SK-N-SH (cell line): ENCODE measurements around the gene PTK6. TPM values are rescaled to one million over a fixed set of nuclear protein-coding genes. Genes with fewer than 3 reads are reported as not detected.
"Not testable (repeated sequence)": the region's sequence is repeated elsewhere in the genome, so short reads cannot be mapped to it uniquely, and the experiment has no call there.

Experiments
- CTCF ChIA-PET: fragments of 300-600, 350-600 bp; formaldehyde crosslinking; extraction: SDS; loops from one replicate; lab custom pipeline; 2021; lab: Yijun Ruan, JAX
- POLR2A ChIA-PET: fragments of 350-600 bp; sonication (Branson Sonifier 250); formaldehyde crosslinking; extraction: SDS; loops from one replicate; lab custom pipeline; 2020; ENCODE audit warnings: antibody characterized with exemption, inconsistent platforms; lab: Yijun Ruan, JAX
- DNase-seq: peaks from one replicate; pipeline ENCODE4 v3.0.0; 2012
- H2AFZ ChIP-seq: fragments of 200-600 bp; sonication (generic); 2 replicates; pipeline ENCODE4 v1.8.1; 2016; ENCODE audit warnings: antibody characterized with exemption, mild to moderate bottlenecking, low read depth
- H3F3A ChIP-seq: fragments of 200-600 bp; sonication (generic); replicated peaks from 2 replicates; pipeline ENCODE3; 2016; ENCODE audit warnings: antibody characterized with exemption, mild to moderate bottlenecking; ENCODE audit not compliant: insufficient read depth
- H3K27ac ChIP-seq, 2 experiments: fragments of 200-500 bp in 1 of 2; fragments of 200-600 bp in 1 of 2; sonication (Bioruptor generic) in 1 of 2; sonication (generic), shearing (Covaris generic) in 1 of 2; 2 replicates each; pipeline versions ENCODE4 v1.5.1 to v1.6.1; 2014 to 2016; ENCODE audit warnings: low read depth in 2 of 2, inconsistent platforms in 1 of 2, low read length in 1 of 2, mild to moderate bottlenecking in 1 of 2, mixed read lengths in 1 of 2
- H3K27me3 ChIP-seq: fragments of 200-600 bp; sonication (generic), shearing (Covaris generic); 2 replicates; pipeline ENCODE4 v1.6.1; 2016; ENCODE audit warnings: mixed run types; ENCODE audit not compliant: insufficient read depth
- H3K36me3 ChIP-seq, 2 experiments: fragments of 200-500 bp in 1 of 2; fragments of 200-600 bp in 1 of 2; sonication (Bioruptor generic) in 1 of 2; sonication (generic) in 1 of 2; replicated peaks in 1 of 2; 2 replicates each; pipeline versions ENCODE3 to v1.5.1; 2014 to 2016; ENCODE audit warnings: low read length in 1 of 2, mild to moderate bottlenecking in 1 of 2; ENCODE audit not compliant: insufficient read depth in 2 of 2, control insufficient read depth in 1 of 2
- H3K4me1 ChIP-seq, 2 experiments: fragments of 200-500 bp in 1 of 2; fragments of 200-600 bp in 1 of 2; sonication (Bioruptor generic) in 1 of 2; sonication (generic), shearing (Covaris generic) in 1 of 2; 2 replicates each; pipeline versions ENCODE4 v1.5.1 to v1.6.1; 2014 to 2016; ENCODE audit warnings: low read depth in 1 of 2, low read length in 1 of 2, mixed run types in 1 of 2; ENCODE audit not compliant: insufficient read depth in 2 of 2, control insufficient read depth in 1 of 2
- H3K4me2 ChIP-seq: fragments of 200-600 bp; sonication (generic), shearing (Covaris generic); 2 replicates; pipeline ENCODE4 v1.6.1; 2017; ENCODE audit warnings: mixed run types
- H3K4me3 ChIP-seq, 2 experiments: fragments of 200-500 bp in 1 of 2; fragments of 200-600 bp in 1 of 2; sonication (Bioruptor generic) in 1 of 2; sonication (generic), shearing (Covaris generic) in 1 of 2; 2 replicates each; pipeline versions ENCODE4 v1.5.1 to v1.8.1; 2014 to 2016; ENCODE audit warnings: low read depth in 2 of 2, inconsistent platforms in 1 of 2, low read length in 1 of 2, mild to moderate bottlenecking in 1 of 2, mixed read lengths in 1 of 2, moderate library complexity in 1 of 2
- H3K79me2 ChIP-seq: fragments of 200-600 bp; sonication (generic); 2 replicates; pipeline ENCODE4 v1.8.1; 2017; ENCODE audit warnings: mild to moderate bottlenecking; ENCODE audit not compliant: insufficient read depth
- H3K9ac ChIP-seq: fragments of 200-600 bp; sonication (generic); 2 replicates; pipeline ENCODE4 v1.6.1; 2017; ENCODE audit warnings: mixed run types
- H3K9me2 ChIP-seq: fragments of 200-600 bp; sonication (generic); 2 replicates; pipeline ENCODE4 v1.6.1; 2017; ENCODE audit warnings: mixed run types
- H3K9me3 ChIP-seq: fragments of 200-600 bp; sonication (generic); 2 replicates; pipeline ENCODE4 v1.6.1; 2017; ENCODE audit warnings: mixed run types, mild to moderate bottlenecking, moderate library complexity
- H4K20me1 ChIP-seq: fragments of 200-600 bp; sonication (generic); 2 replicates; pipeline ENCODE4 v1.6.1; 2017; ENCODE audit warnings: mild to moderate bottlenecking, mixed run types; ENCODE audit not compliant: insufficient read depth
- CHD2 ChIP-seq: fragments of 150-350 bp; IDR thresholded peaks from 2 replicates; pipeline ENCODE4 v1.6.1; 2018; ENCODE audit warnings: low read length; ENCODE audit not compliant: partially characterized antibody
- ELF1 ChIP-seq: IDR thresholded peaks from 2 replicates; pipeline ENCODE4 v1.4.0; 2012
- EZH2phosphoT487 ChIP-seq: fragments of 200-600 bp; sonication (generic); IDR thresholded peaks from 2 replicates; pipeline ENCODE4 v1.6.1; 2017; ENCODE audit warnings: low read depth, mixed run types, mild to moderate bottlenecking, antibody characterized with exemption, moderate library complexity, borderline replicate concordance
- FOSL2 ChIP-seq: IDR thresholded peaks from 2 replicates; pipeline ENCODE4 v1.4.0; 2012; ENCODE audit warnings: low read depth, mild to moderate bottlenecking, moderate library complexity, borderline replicate concordance
- FOXJ3 ChIP-seq: sonication (generic); formaldehyde crosslinking; IDR thresholded peaks from 2 replicates; pipeline ENCODE4 v1.5.1; 2020; ENCODE audit warnings: mild to moderate bottlenecking, missing genetic modification reagents
- MEF2A ChIP-seq: IDR thresholded peaks from 2 replicates; pipeline ENCODE4 v1.4.0; 2012; ENCODE audit warnings: low read depth, borderline replicate concordance
- NRF1 ChIP-seq: IDR thresholded peaks from 2 replicates; pipeline ENCODE4 v1.6.1; 2012; ENCODE audit warnings: low read depth, mild to moderate bottlenecking, low read length
- RAD21 ChIP-seq: IDR thresholded peaks from 2 replicates; pipeline ENCODE4 v1.6.1; 2012; ENCODE audit warnings: mild to moderate bottlenecking, low read length
- RFX5 ChIP-seq: IDR thresholded peaks from 2 replicates; pipeline ENCODE4 v1.6.1; 2012; ENCODE audit warnings: mild to moderate bottlenecking, improper control_type of control experiment, low read length
- TEAD4 ChIP-seq: IDR thresholded peaks from 2 replicates; pipeline ENCODE4 v1.4.0; 2012; ENCODE audit warnings: mild to moderate bottlenecking, borderline replicate concordance; ENCODE audit not compliant: insufficient read depth
- YY1 ChIP-seq: IDR thresholded peaks from 2 replicates; pipeline ENCODE4 v1.4.0; 2012; ENCODE audit warnings: low read depth, mild to moderate bottlenecking
- WGBS: methylation state at CpG from one replicate; pipeline ENCODE4 v1.1.6; 2017; ENCODE audit warnings: low lambda C conversion rate; 5-methylcytosine and 5-hydroxymethylcytosine counted together
- polyA plus RNA-seq, 3 experiments: library from polyadenylated mRNA; depleted of rRNA; stranded (reverse); fragments of >200 nt; gene quantifications; 2 replicates each; pipeline ENCODE4 v1.2.3, GENCODE V29; 2012
- TF ChIP-seq, protein P1 (sequence below): IDR thresholded peaks from 2 replicates; pipeline ENCODE4 v1.6.1; 2012; ENCODE audit warnings: mild to moderate bottlenecking, low read depth, low read length, moderate library complexity
- TF ChIP-seq, protein P2 (sequence below): fragments of 200-600 bp; sonication (generic); IDR thresholded peaks from 2 replicates; pipeline ENCODE4 v1.6.1; 2017; ENCODE audit warnings: antibody characterized with exemption, mild to moderate bottlenecking, moderate library complexity
- TF ChIP-seq, protein P3 (sequence below): fragments of 150-350 bp; IDR thresholded peaks from 2 replicates; pipeline ENCODE4 v1.6.1; 2017; ENCODE audit warnings: antibody characterized with exemption, low read length, low read depth, borderline replicate concordance
- TF ChIP-seq, protein P4 (sequence below): IDR thresholded peaks from 2 replicates; pipeline ENCODE4 v1.4.0; 2012; ENCODE audit warnings: low read depth, borderline replicate concordance

The PTK6 gene
- polyA plus RNA-seq, 1 of the 3 experiments (the other 2 are of a cell fraction) = 0.07 TPM

DNA sequence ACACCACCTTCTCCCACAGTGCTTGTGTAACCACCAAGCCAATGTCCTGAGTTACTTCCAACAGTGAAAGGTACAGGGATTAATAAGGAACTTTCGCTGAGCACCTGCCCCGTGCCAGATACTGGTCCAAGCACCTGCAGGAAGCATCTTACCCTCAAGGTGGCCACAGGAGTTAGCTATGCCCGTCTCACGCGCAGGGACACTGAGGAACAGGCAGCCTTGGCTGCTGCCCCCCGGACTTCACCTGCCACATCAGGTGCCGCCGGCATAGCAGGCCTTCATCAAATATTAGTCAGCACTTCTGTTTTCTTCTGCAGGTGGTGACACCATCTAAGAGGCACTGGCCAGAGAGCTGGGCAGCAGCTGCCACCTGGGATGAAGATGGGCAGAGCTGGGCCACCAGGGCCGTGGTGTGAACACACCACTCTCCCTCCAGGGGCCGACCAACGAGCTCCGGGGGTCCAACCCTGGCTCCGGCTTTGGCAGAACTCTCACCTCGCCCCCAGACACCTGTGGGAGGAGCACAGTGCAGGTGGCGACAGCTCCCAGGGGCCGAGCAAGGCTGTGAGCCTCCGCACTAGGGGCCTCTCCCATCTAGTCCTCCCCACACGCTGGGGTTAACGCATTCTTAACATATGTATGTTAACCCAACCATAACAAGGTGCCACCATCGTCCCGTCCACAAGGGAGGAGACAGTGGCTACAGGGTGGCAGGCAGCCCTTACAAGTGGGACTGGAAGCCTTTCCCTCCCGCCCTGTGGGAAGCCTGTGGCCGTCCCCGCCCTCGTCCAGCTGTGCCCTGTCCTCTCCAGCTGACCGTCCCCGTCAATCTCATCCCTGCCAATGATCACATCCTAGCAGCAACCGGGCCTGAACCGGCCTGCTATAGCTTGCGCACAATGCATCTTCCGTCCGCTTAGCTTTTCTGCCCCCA is 19.5 kb downstream of the PTK6 start (continued):
- TF ChIP-seq, protein P1, sequence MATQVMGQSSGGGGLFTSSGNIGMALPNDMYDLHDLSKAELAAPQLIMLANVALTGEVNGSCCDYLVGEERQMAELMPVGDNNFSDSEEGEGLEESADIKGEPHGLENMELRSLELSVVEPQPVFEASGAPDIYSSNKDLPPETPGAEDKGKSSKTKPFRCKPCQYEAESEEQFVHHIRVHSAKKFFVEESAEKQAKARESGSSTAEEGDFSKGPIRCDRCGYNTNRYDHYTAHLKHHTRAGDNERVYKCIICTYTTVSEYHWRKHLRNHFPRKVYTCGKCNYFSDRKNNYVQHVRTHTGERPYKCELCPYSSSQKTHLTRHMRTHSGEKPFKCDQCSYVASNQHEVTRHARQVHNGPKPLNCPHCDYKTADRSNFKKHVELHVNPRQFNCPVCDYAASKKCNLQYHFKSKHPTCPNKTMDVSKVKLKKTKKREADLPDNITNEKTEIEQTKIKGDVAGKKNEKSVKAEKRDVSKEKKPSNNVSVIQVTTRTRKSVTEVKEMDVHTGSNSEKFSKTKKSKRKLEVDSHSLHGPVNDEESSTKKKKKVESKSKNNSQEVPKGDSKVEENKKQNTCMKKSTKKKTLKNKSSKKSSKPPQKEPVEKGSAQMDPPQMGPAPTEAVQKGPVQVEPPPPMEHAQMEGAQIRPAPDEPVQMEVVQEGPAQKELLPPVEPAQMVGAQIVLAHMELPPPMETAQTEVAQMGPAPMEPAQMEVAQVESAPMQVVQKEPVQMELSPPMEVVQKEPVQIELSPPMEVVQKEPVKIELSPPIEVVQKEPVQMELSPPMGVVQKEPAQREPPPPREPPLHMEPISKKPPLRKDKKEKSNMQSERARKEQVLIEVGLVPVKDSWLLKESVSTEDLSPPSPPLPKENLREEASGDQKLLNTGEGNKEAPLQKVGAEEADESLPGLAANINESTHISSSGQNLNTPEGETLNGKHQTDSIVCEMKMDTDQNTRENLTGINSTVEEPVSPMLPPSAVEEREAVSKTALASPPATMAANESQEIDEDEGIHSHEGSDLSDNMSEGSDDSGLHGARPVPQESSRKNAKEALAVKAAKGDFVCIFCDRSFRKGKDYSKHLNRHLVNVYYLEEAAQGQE = no peak
- TF ChIP-seq NRF1 (no peak), RAD21 (no peak)

DNA sequence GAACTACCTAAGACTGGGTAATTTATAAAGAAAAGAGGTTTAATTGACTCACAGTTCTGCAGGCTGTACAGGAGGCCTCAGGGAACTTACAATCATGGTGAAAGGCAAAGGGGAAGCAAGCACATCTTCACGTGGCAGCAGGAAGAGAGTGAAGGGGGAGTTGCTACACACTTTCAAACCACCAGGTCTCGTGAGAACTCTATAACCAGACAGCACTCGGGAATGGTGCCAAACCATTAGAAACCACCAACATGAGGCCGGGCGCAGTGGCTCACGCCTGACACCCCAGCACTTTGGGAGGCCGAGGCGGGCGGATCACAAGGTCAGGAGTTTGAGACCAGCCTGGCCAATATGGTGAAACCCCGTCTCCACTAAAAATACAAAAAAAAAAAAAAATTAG is 22.7 kb downstream of the PTK6 start:
- DNase-seq, CTCF ChIA-PET: not testable (repeated sequence)
- WGBS = 86% methylated on average over 8 of the region's 10 CpGs

DNA sequence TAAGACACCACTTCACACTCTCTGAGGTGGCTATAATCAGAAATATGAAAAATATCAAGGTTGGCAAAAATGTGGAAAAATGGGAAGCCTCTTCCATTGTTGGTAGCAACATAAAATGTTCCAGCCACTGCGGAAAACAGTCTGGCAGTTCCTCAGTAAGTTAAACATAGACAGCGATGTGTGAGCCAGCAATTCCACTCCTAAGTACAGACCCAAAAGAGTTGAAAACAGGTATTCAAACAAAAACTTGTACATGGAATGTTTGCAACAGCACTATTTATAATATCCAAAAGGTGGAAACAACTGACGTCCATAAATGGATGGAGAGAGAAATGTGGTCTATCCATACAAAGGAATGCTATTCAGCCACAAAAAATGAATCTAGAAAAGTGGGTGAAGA is 24.0 kb downstream of the PTK6 start:
- Histone ChIP-seq H3K79me2 (no peaks in the 10 kb centered on the region), H3K9me3 (no peaks in the 10 kb centered on the region), H3K4me2 (no peak overlapping the region), H3K27ac (no peak overlapping the region), H3K4me3 (no peak overlapping the region), H3K4me1 (peaks cover 0 to 2% of the 10 kb centered on the region in 2 experiments; a peak in 1 of 4 replicates), H3K9ac (no peak overlapping the region), H2AFZ (no peak overlapping the region), H3K27me3 (no peaks in the 10 kb centered on the region), H3F3A (no peaks in the 10 kb centered on the region), H3K9me2 (no peaks in the 10 kb centered on the region), H4K20me1 (no peaks in the 10 kb centered on the region), H3K36me3 (no peaks in the 10 kb centered on the region)
- 85% methylated on average over 3 of the region's 3 CpGs for WGBS
- no peak for DNase-seq
- POLR2A ChIA-PET = no interaction called here
- CTCF ChIA-PET = interaction anchor here (1.2 kb wide), 1 partner anchor 9 kb away, joined by 3 read pairs; no protein-coding TSS in a partner anchor
- no peak for TF ChIP-seq NRF1
- no peak for TF ChIP-seq RAD21
- no peak for TF ChIP-seq EZH2phosphoT487
- no peak for TF ChIP-seq ELF1
- TF ChIP-seq FOSL2 = no peak
- TF ChIP-seq YY1 = no peak
- TF ChIP-seq TEAD4 = no peak
- TF ChIP-seq FOXJ3 (CRISPR knock-in tag) = no peak
- TF ChIP-seq, protein P2, sequence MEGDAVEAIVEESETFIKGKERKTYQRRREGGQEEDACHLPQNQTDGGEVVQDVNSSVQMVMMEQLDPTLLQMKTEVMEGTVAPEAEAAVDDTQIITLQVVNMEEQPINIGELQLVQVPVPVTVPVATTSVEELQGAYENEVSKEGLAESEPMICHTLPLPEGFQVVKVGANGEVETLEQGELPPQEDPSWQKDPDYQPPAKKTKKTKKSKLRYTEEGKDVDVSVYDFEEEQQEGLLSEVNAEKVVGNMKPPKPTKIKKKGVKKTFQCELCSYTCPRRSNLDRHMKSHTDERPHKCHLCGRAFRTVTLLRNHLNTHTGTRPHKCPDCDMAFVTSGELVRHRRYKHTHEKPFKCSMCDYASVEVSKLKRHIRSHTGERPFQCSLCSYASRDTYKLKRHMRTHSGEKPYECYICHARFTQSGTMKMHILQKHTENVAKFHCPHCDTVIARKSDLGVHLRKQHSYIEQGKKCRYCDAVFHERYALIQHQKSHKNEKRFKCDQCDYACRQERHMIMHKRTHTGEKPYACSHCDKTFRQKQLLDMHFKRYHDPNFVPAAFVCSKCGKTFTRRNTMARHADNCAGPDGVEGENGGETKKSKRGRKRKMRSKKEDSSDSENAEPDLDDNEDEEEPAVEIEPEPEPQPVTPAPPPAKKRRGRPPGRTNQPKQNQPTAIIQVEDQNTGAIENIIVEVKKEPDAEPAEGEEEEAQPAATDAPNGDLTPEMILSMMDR = no peak
- TF ChIP-seq, protein P3, sequence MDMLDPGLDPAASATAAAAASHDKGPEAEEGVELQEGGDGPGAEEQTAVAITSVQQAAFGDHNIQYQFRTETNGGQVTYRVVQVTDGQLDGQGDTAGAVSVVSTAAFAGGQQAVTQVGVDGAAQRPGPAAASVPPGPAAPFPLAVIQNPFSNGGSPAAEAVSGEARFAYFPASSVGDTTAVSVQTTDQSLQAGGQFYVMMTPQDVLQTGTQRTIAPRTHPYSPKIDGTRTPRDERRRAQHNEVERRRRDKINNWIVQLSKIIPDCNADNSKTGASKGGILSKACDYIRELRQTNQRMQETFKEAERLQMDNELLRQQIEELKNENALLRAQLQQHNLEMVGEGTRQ = no peak
- no peak for TF ChIP-seq MEF2A
- TF ChIP-seq CHD2 = no peak
- no peak for TF ChIP-seq RFX5
- TF ChIP-seq, protein P4, sequence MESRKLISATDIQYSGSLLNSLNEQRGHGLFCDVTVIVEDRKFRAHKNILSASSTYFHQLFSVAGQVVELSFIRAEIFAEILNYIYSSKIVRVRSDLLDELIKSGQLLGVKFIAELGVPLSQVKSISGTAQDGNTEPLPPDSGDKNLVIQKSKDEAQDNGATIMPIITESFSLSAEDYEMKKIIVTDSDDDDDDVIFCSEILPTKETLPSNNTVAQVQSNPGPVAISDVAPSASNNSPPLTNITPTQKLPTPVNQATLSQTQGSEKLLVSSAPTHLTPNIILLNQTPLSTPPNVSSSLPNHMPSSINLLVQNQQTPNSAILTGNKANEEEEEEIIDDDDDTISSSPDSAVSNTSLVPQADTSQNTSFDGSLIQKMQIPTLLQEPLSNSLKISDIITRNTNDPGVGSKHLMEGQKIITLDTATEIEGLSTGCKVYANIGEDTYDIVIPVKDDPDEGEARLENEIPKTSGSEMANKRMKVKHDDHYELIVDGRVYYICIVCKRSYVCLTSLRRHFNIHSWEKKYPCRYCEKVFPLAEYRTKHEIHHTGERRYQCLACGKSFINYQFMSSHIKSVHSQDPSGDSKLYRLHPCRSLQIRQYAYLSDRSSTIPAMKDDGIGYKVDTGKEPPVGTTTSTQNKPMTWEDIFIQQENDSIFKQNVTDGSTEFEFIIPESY = no peak

More for the DNA sequence above, 22.7 kb downstream of the PTK6 start:
- H3K9ac ChIP-seq, H2AFZ ChIP-seq, H3K9me2 ChIP-seq, H3K79me2 ChIP-seq, H3K27ac ChIP-seq, POLR2A ChIA-PET, H3F3A ChIP-seq, H3K36me3 ChIP-seq, H3K4me2 ChIP-seq, H3K4me3 ChIP-seq, H3K9me3 ChIP-seq, H4K20me1 ChIP-seq, H3K27me3 ChIP-seq: not testable (repeated sequence)
- H3K4me1 ChIP-seq = peaks cover 0 to 11% of the 10 kb centered on the region in 2 experiments; a peak in 1 of 4 replicates
